Subcutaneous adipose tissue (tissue), 4 donors: ENCODE data around the gene GALNT11. TPM values are rescaled to one million over a fixed set of nuclear protein-coding genes. Genes with fewer than 3 reads are reported as not detected.

Experiments used
- total RNA-seq, 4 donors: library from RNA; depleted of rRNA; stranded (reverse); fragments of >200 nt; gene quantifications; one replicate each; pipeline ENCODE4 v1.1.0, GENCODE V29; 2016
- TF ChIP-seq, protein P1 (sequence below): fragments of 450-650 bp; IDR thresholded peaks from one replicate; pipeline ENCODE4 v1.5.1; 2016; ENCODE audit warnings: low read depth, mild to moderate bottlenecking, control low read depth, antibody characterized with exemption, moderate library complexity

The GALNT11 gene
- total RNA-seq, 4 donors from 2014 or later = 42.6 to 55.9 (median 48.4) TPM

DNA sequence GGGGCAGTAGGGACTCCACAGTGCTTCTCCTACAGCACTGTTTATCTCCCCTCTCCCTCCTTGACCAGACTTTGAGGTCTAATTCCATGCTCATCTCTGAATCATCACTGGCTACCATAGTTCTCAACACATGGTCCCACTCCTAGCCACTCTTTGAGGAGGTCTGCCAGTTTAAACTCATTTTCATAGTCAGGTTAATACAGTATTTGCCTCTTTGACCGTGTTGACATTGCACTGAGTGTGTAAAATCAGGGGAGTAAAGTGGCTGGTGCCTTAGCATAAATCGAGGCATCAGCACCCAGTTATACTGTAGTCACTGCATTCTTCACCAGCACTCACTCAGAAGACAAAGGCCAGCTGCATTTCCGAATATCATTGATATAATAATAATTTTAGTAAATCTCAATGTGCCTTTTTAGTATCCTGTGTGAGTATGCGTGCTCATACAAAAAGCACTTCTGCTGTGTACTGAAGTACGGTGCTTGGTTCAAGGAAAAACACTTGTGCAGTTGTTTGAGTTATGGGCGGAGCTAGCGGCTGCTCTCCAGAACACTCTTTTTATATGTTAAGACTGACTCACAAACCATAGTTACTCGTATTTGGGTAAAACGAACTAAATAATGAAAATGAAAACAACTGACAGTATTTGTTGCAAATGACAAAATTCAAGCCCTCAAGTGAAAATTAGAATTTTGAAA, 89.7 kb downstream of the GALNT11 start:
- TF ChIP-seq, protein P1, sequence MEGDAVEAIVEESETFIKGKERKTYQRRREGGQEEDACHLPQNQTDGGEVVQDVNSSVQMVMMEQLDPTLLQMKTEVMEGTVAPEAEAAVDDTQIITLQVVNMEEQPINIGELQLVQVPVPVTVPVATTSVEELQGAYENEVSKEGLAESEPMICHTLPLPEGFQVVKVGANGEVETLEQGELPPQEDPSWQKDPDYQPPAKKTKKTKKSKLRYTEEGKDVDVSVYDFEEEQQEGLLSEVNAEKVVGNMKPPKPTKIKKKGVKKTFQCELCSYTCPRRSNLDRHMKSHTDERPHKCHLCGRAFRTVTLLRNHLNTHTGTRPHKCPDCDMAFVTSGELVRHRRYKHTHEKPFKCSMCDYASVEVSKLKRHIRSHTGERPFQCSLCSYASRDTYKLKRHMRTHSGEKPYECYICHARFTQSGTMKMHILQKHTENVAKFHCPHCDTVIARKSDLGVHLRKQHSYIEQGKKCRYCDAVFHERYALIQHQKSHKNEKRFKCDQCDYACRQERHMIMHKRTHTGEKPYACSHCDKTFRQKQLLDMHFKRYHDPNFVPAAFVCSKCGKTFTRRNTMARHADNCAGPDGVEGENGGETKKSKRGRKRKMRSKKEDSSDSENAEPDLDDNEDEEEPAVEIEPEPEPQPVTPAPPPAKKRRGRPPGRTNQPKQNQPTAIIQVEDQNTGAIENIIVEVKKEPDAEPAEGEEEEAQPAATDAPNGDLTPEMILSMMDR = no peak

DNA sequence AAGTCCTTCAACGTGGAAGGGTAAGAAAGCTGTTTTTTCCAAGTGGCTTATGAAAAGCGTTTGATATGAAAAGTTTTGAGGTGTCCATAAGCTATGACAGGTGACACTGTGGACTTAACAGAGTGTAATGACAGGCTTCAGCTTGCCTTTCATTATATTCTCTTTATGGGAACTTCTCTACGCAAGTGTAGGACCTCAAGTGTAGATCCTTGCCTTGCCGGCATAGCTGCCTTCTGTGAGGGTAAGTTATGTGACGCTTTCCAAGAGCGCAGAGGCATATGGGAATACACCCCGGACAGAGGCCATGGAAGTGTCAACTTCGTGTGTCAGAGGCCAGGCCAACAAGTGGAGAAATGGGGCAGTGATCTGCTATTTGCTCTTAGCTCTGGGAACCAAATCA, 91.9 kb downstream of the GALNT11 start:
- TF ChIP-seq, protein P1 = no peak

DNA sequence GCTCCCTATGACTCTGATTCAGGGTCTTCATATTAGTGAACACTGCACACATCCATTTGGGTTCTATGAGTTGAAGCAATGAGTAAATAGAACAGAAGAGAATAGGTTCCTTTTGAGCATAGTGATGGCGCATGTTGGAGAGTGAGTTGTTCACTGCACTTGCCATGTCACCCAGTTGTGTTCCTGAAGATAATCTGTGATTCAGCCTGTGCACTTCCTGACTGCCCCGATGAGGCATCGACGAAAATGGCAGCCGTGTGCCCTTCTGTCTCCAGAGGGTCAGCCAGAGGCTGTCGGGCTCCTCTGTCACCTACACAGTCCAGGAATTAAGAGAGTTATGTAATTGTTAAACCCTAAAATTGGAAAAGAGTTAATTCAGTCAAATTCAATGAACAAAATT, 94.7 kb downstream of the GALNT11 start:
- TF ChIP-seq, protein P1 = no peak

DNA sequence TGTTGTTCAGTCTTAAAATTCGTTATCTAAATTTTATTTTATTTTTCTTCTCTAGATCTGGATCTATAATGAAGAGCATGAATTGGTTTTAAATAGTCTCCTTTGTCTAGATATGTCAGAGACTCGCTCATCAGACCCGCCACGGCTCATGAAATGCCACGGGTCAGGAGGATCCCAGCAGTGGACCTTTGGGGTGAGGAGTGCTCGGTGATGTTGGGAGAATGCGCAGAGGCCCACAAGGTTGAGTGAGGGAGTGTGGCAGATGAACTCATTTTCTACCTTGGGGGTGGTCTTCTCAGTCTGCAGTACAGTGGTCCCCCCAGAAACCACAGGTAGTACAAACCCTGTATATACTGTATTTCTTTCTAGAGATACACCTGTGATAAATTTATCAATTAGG, 95.3 kb downstream of the GALNT11 start:
- TF ChIP-seq, protein P1 = no peak

DNA sequence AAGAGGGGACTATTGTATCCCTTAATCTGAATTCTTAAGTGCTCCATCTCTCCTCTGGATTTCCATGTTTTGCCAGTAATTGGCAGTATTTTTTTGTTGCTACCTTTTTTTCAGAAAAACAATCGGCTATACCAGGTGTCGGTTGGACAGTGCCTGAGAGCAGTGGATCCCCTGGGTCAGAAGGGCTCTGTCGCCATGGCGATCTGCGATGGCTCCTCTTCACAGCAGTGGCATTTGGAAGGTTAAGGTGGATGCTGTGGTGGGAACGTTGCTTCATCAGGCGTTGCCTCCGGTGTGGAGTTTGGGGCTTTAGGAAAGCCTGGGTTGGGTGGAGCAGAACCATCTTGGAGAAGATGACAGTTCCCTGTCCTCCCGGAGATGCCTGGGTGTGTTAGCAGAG, 96.0 kb downstream of the GALNT11 start:
- TF ChIP-seq, protein P1 = no peak

DNA sequence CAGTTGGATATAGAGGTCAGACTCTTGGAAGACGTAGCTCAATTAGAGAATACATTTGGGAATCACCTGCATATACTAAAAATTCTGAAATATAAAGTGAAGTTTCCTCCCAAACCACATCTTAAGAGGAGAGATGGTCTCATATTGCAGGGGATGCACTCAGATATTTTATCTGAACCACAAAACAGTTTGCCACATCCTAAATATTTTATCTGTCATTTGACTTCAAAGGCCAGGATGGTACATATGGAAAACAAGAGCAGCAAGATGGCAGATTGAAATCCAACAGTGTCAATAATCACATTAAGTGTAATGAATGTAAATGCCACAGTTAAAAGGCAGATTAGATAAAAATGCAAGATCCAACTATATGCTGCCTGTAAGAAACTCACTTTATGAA, 97.1 kb downstream of the GALNT11 start:
- TF ChIP-seq, protein P1 = no peak

DNA sequence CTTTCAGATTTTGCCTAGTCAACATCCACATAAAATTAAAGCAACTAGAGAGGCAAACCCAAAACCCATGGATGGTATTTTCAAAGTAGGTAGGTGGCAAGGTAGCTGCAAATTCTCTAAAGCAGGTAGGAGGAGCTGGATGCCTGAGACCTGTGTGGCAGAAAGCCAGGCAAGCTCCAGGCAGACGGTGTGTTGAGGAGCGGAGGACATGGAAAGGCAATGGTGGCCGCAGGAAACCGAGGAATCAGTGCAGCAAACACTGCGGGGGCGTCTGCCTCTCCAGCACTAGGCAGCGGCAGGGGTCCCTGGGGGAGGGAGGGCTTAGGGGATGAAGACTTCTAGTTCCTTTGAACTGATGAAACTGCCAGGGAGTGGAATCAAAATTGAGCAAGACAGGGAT, 101.3 kb downstream of the GALNT11 start:
- TF ChIP-seq, protein P1 = no peak
